GM12878 (cell line): Measurements from ENCODE around the gene HELZ.

Experiments
- BCL11A ChIP-seq: IDR thresholded peaks from 2 replicates; pipeline ENCODE4 v1.6.1; 2011; ENCODE audit warnings: low read depth, low read length
- CHD1 ChIP-seq: IDR thresholded peaks from 2 replicates; pipeline ENCODE4 v1.6.1; 2012; ENCODE audit warnings: low read depth, low read length, improper control_type of control experiment
- EGR1 ChIP-seq, 2 experiments: IDR thresholded peaks; 1 replicate in 1 of 2; 2 replicates in 1 of 2; pipeline ENCODE4 v1.6.1; 2011 to 2012; ENCODE audit warnings: low read depth in 2 of 2, low read length in 2 of 2, borderline replicate concordance in 1 of 2, mild to moderate bottlenecking in 1 of 2, moderate library complexity in 1 of 2
- POLR2A ChIP-seq: IDR thresholded peaks from 2 replicates; pipeline ENCODE4 v1.6.1; 2011; ENCODE audit warnings: low read depth, mild to moderate bottlenecking, low read length
- TF ChIP-seq, protein P1 (sequence below): fragments of 450-650 bp; conservative IDR thresholded peaks from 2 replicates; pipeline ENCODE4 v1.6.1; 2017; ENCODE audit warnings: mild to moderate bottlenecking, moderate library complexity

DNA sequence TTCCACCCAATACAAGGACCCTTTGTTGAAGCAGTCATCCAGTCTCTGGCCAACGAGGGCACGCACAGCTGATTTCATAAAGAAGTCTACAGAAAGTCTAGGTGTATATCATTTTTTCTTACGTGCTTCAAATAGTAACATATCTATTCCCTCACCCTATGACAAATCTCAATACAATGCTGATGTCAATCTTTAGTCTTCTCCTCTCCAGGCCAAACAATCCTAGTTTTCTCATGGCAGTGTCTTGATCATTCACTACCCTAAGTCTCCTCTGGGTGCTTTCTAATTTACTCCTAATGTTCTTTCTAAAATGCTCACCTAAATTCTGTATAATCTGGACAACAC is 108.0 kb downstream of the HELZ start:
- TF ChIP-seq EGR1 (IDR thresholded peaks at IDR 0.05; ENCODE audit: borderline replicate concordance in 1 of 2, low read depth in 2 of 2, low read length in 2 of 2) = no peak
- no peak for TF ChIP-seq BCL11A
- TF ChIP-seq, protein P1, sequence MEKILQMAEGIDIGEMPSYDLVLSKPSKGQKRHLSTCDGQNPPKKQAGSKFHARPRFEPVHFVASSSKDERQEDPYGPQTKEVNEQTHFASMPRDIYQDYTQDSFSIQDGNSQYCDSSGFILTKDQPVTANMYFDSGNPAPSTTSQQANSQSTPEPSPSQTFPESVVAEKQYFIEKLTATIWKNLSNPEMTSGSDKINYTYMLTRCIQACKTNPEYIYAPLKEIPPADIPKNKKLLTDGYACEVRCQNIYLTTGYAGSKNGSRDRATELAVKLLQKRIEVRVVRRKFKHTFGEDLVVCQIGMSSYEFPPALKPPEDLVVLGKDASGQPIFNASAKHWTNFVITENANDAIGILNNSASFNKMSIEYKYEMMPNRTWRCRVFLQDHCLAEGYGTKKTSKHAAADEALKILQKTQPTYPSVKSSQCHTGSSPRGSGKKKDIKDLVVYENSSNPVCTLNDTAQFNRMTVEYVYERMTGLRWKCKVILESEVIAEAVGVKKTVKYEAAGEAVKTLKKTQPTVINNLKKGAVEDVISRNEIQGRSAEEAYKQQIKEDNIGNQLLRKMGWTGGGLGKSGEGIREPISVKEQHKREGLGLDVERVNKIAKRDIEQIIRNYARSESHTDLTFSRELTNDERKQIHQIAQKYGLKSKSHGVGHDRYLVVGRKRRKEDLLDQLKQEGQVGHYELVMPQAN = no peak
- no peak for TF ChIP-seq CHD1
- TF ChIP-seq POLR2A = no peak
